HepG2 (cell line): ENCODE results near the gene HNRNPUL1. TPM values are rescaled to one million over a fixed set of nuclear protein-coding genes. Genes with fewer than 3 reads are reported as not detected.

Source experiments
- DR1 ChIP-seq: sonication (generic); formaldehyde crosslinking; IDR thresholded peaks from 2 replicates; pipeline ENCODE4 v1.8.0; 2021; ENCODE audit warnings: mild to moderate bottlenecking, missing genetic modification reagents, inconsistent platforms
- E2F2 ChIP-seq: sonication (generic); formaldehyde crosslinking; IDR thresholded peaks from 2 replicates; pipeline ENCODE4 v1.4.0; 2020; ENCODE audit warnings: missing genetic modification reagents, borderline replicate concordance
- FOXP1 ChIP-seq, 2 experiments: fragments of 450-650 bp in 1 of 2; IDR thresholded peaks; 2 replicates each; pipeline ENCODE4 v1.6.1; 2017 to 2018; ENCODE audit warnings: antibody characterized with exemption in 1 of 2
- FOXP4 ChIP-seq: sonication (generic); formaldehyde crosslinking; IDR thresholded peaks from 2 replicates; pipeline ENCODE4 v1.4.0; 2020; ENCODE audit warnings: missing genetic modification reagents
- HNRNPH1 ChIP-seq: fragments of 200-400 bp; formaldehyde crosslinking; optimal IDR thresholded peaks from 2 replicates; pipeline ENCODE3; 2017; ENCODE audit warnings: mild to moderate bottlenecking, low read depth, low read length
- MLX ChIP-seq: IDR thresholded peaks from 2 replicates; pipeline ENCODE4 v1.6.1; 2016
- SP140L ChIP-seq: sonication (generic); formaldehyde crosslinking; IDR thresholded peaks from 2 replicates; pipeline ENCODE4 v1.4.0; 2020; ENCODE audit warnings: missing genetic modification reagents, borderline replicate concordance
- TBX2 ChIP-seq: sonication (generic); formaldehyde crosslinking; IDR thresholded peaks from 2 replicates; pipeline ENCODE4 v1.5.0; 2020; ENCODE audit warnings: missing genetic modification reagents, mild to moderate bottlenecking, borderline replicate concordance
- TCF12 ChIP-seq, 2 experiments: fragments of 450-650 bp in 1 of 2; sonication (generic) in 1 of 2; formaldehyde crosslinking in 1 of 2; IDR thresholded peaks; 2 replicates each; pipeline versions ENCODE4 v1.6.1 to v1.8.0; 2017 to 2022; ENCODE audit warnings: antibody characterized with exemption in 1 of 2, mild to moderate bottlenecking in 1 of 2, missing genetic modification reagents in 1 of 2, moderate library complexity in 1 of 2
- TEAD2 ChIP-seq: sonication (generic); formaldehyde crosslinking; IDR thresholded peaks from 2 replicates; pipeline ENCODE4 v1.9.0; 2021; ENCODE audit warnings: missing genetic modification reagents
- UBTF ChIP-seq: sonication (generic); formaldehyde crosslinking; IDR thresholded peaks from 2 replicates; pipeline ENCODE4 v1.4.0; 2020; ENCODE audit warnings: mild to moderate bottlenecking, missing genetic modification reagents
- ZBTB3 ChIP-seq: sonication (generic); formaldehyde crosslinking; IDR thresholded peaks from 2 replicates; pipeline ENCODE4 v1.4.0; 2020; ENCODE audit warnings: low read depth, mild to moderate bottlenecking, moderate library complexity, missing genetic modification reagents, borderline replicate concordance
- ZBTB7A ChIP-seq: sonication (generic); formaldehyde crosslinking; IDR thresholded peaks from 2 replicates; pipeline ENCODE4 v1.8.0; 2022; ENCODE audit warnings: mild to moderate bottlenecking, missing genetic modification reagents
- ZMAT5 ChIP-seq: sonication (generic); formaldehyde crosslinking; IDR thresholded peaks from 2 replicates; pipeline ENCODE4 v1.5.0; 2020; ENCODE audit warnings: mild to moderate bottlenecking, low read depth, missing genetic modification reagents, borderline replicate concordance
- ZNF12 ChIP-seq: sonication (generic); formaldehyde crosslinking; IDR thresholded peaks from 2 replicates; pipeline ENCODE4 v1.5.0; 2020; ENCODE audit warnings: missing genetic modification reagents
- ZNF205 ChIP-seq: IDR thresholded peaks from 2 replicates; pipeline ENCODE4 v1.6.1; 2018; ENCODE audit warnings: missing biosample characterization, missing genetic modification reagents
- ZNF225 ChIP-seq: sonication (generic); formaldehyde crosslinking; IDR thresholded peaks from 2 replicates; pipeline ENCODE4 v1.4.0; 2020; ENCODE audit warnings: mild to moderate bottlenecking, missing genetic modification reagents
- ZNF331 ChIP-seq: sonication (generic); formaldehyde crosslinking; IDR thresholded peaks from 2 replicates; pipeline ENCODE4 v1.4.0; 2020; ENCODE audit warnings: missing genetic modification reagents
- ZNF333 ChIP-seq: sonication (generic); formaldehyde crosslinking; IDR thresholded peaks from 2 replicates; pipeline ENCODE4 v1.4.0; 2020; ENCODE audit warnings: mild to moderate bottlenecking, missing genetic modification reagents, borderline replicate concordance
- ZNF772 ChIP-seq: sonication (generic); formaldehyde crosslinking; IDR thresholded peaks from 2 replicates; pipeline ENCODE4 v1.5.0; 2020; ENCODE audit warnings: mild to moderate bottlenecking, missing genetic modification reagents
- polyA plus RNA-seq, 8 experiments: library from polyadenylated mRNA; depleted of rRNA in 3 of 8; stranded (reverse) in 7 of 8; unstranded in 1 of 8; fragments of >200 nt; fragmentation: Illumina TruSeq in 4 of 8; extraction: Trizol in 4 of 8; gene quantifications; 2 replicates each; pipeline versions ENCODE4 v1.2.1 to v1.2.3, GENCODE V29; 2011 to 2016; ENCODE audit warnings: low read depth in 4 of 8, missing spikeins in 1 of 8, mixed read lengths in 1 of 8; ENCODE audit not compliant: insufficient read depth in 1 of 8
- total RNA-seq, 5 experiments: library from RNA; depleted of rRNA; stranded (reverse); fragments of >200 nt; fragmentation: Illumina TruSeq; extraction: Trizol; gene quantifications; 2 replicates each; pipeline ENCODE4 v1.2.3, GENCODE V29; 2016; ENCODE audit warnings: low read depth in 1 of 5

Gene HNRNPUL1
- total and polyA plus RNA-seq, 2 of the 13 experiments (the other 11 are each of a cell fraction or from before 2014, with no cell fraction given): 30.9 to 81.7 TPM

- TF ChIP-seq MLX (CRISPR knock-in tag) (peak; percentile 12; the same call in 1 of the 2 replicates), FOXP1 (IDR thresholded peaks at IDR 0.05) (no peak), FOXP1 (CRISPR knock-in tag; IDR thresholded peaks at IDR 0.05) (peak; percentile 27), FOXP4 (peak; percentile 50; the same call in 1 of the 2 replicates), ZNF333 (CRISPR knock-in tag) (no peak), TBX2 (CRISPR knock-in tag) (peak; percentile 64), TCF12 (IDR thresholded peaks at IDR 0.05) (no peak), TCF12 (CRISPR knock-in tag; IDR thresholded peaks at IDR 0.05) (peak; percentile 87; the same call in 1 of the 2 replicates), HNRNPH1 (no peak), ZNF205 (CRISPR knock-in tag) (no peak), ZBTB3 (no peak), E2F2 (CRISPR knock-in tag) (no peak), ZNF12 (CRISPR knock-in tag) (no peak), UBTF (peak; percentile 76), DR1 (CRISPR knock-in tag) (no peak), ZNF225 (CRISPR knock-in tag) (no peak; the same call in 1 of the 2 replicates), ZNF331 (CRISPR knock-in tag) (no peak; the same call in 1 of the 2 replicates), ZMAT5 (CRISPR knock-in tag) (no peak), ZNF772 (no peak; the same call in 1 of the 2 replicates), TEAD2 (CRISPR knock-in tag) (no peak), SP140L (no peak), ZBTB7A (CRISPR knock-in tag) (0 out of 2 replicates have a peak, but pooled peaks have one; percentile 4)
Measured at GRCh38 chr19:41226053-41226873, 37.9 kb upstream of the HNRNPUL1 start (continued).
